GM23338 (cell line): ENCODE data around the gene CDC6. TPM values are rescaled to one million over a fixed set of nuclear protein-coding genes. Genes with fewer than 3 reads are reported as not detected.
A peak's percentile ranks its signal among the peaks of the same experiment; 100 is the strongest.

ENCODE experiments used
- ATAC-seq: fragments of 200-7000 bp; cut with Tn5 transposase; 3 replicates; pipeline ENCODE4 v1.9.1; 2020
- DNase-seq: peaks from one replicate; pipeline ENCODE4 v3.0.0-alpha.2; 2015; ENCODE audit warnings: low spot score
- H2AFZ ChIP-seq: fragments of 200-600 bp; sonication (generic); 2 replicates; pipeline ENCODE4 v1.8.0; 2016; ENCODE audit warnings: antibody characterized with exemption, mild to moderate bottlenecking, moderate library complexity
- H3F3A ChIP-seq: fragments of 200-600 bp; sonication (generic); replicated peaks from 2 replicates; pipeline ENCODE4 v1.8.0; 2017; ENCODE audit warnings: antibody characterized with exemption, mixed run types, low read depth
- H3K27ac ChIP-seq: fragments of 200-600 bp; sonication (generic); 2 replicates; pipeline ENCODE4 v1.6.1; 2016; ENCODE audit warnings: low read depth
- H3K27me3 ChIP-seq: fragments of 200-600 bp; sonication (generic); 2 replicates; pipeline ENCODE4 v1.8.0; 2016; ENCODE audit warnings: mild to moderate bottlenecking, mixed run types, moderate library complexity; ENCODE audit not compliant: insufficient read depth
- H3K36me3 ChIP-seq: fragments of 200-600 bp; sonication (generic); 2 replicates; pipeline ENCODE4 v1.8.0; 2016; ENCODE audit warnings: mild to moderate bottlenecking; ENCODE audit not compliant: insufficient read depth
- H3K4me1 ChIP-seq: fragments of 200-600 bp; sonication (generic); 2 replicates; pipeline ENCODE4 v1.8.0; 2016; ENCODE audit warnings: mild to moderate bottlenecking, moderate library complexity; ENCODE audit not compliant: insufficient read depth
- H3K4me2 ChIP-seq: fragments of 200-600 bp; sonication (generic); 2 replicates; pipeline ENCODE4 v1.7.1; 2017; ENCODE audit warnings: mixed run types
- H3K4me3 ChIP-seq: fragments of 200-600 bp; sonication (generic); 2 replicates; pipeline ENCODE4 v1.6.1; 2016; ENCODE audit warnings: mixed run types
- H3K79me2 ChIP-seq: fragments of 200-600 bp; sonication (generic); replicated peaks from 2 replicates; pipeline ENCODE4 v1.8.0; 2017; ENCODE audit warnings: mild to moderate bottlenecking; ENCODE audit not compliant: insufficient read depth
- H3K9me2 ChIP-seq: fragments of 200-600 bp; sonication (generic); 2 replicates; pipeline ENCODE4 v1.8.0; 2017; ENCODE audit not compliant: insufficient read depth
- H4K20me1 ChIP-seq: fragments of 200-600 bp; sonication (generic); replicated peaks from 2 replicates; pipeline ENCODE4 v1.8.0; 2017; ENCODE audit warnings: mild to moderate bottlenecking; ENCODE audit not compliant: insufficient read depth
- H3K27ac Mint-ChIP-seq: 2 replicates; pipeline ENCODE4 v1.8.0; 2020; ENCODE audit warnings: inconsistent platforms, mild to moderate bottlenecking, moderate library complexity, mixed read lengths
- H3K27me3 Mint-ChIP-seq: 3 replicates; pipeline ENCODE4 v1.8.0; 2022; ENCODE audit warnings: low read depth, mild to moderate bottlenecking, moderate library complexity, mixed read lengths, inconsistent platforms; ENCODE audit not compliant: insufficient read depth, poor library complexity
- H3K36me3 Mint-ChIP-seq: 3 replicates; pipeline ENCODE4 v1.8.0; 2021; ENCODE audit warnings: low read depth, mild to moderate bottlenecking, inconsistent platforms, moderate library complexity, mixed read lengths
- H3K4me1 Mint-ChIP-seq: 3 replicates; pipeline ENCODE4 v1.8.0; 2020; ENCODE audit warnings: mild to moderate bottlenecking, inconsistent platforms, mixed read lengths
- H3K4me3 Mint-ChIP-seq: 3 replicates; pipeline ENCODE4 v1.8.0; 2021; ENCODE audit warnings: moderate library complexity, mild to moderate bottlenecking, inconsistent platforms, mixed read lengths
- H3K9me3 Mint-ChIP-seq: 3 replicates; pipeline ENCODE4 v1.8.0; 2020; ENCODE audit warnings: moderate library complexity, mild to moderate bottlenecking, inconsistent platforms, mixed read lengths
- ETS1 ChIP-seq: IDR thresholded peaks from 2 replicates; pipeline ENCODE4 v1.6.1; 2016; ENCODE audit warnings: antibody characterized with exemption
- NANOG ChIP-seq: IDR thresholded peaks from 2 replicates; pipeline ENCODE4 v1.6.1; 2016; ENCODE audit warnings: antibody characterized with exemption, borderline replicate concordance
- POLR2AphosphoS5 ChIP-seq: IDR thresholded peaks from 2 replicates; pipeline ENCODE4 v1.6.1; 2016; ENCODE audit warnings: antibody characterized with exemption, low read depth
- ZNF114 ChIP-seq: fragments of 250-450 bp; sonication (Bioruptor Pico); IDR thresholded peaks from 2 replicates; pipeline ENCODE4 v1.5.0; 2020; ENCODE audit warnings: mild to moderate bottlenecking, moderate library complexity
- ZNF462 ChIP-seq: fragments of 250-450 bp; sonication (Bioruptor Pico); IDR thresholded peaks from 2 replicates; pipeline ENCODE4 v1.5.0; 2020; ENCODE audit warnings: mild to moderate bottlenecking, moderate library complexity
- polyA plus RNA-seq: library from polyadenylated mRNA; unstranded; fragments of >200 nt; fragmentation: Nextera tagmentation; extraction: Ambion mirVana; gene quantifications from 2 replicates; pipeline ENCODE4 v1.2.1, GENCODE V29; 2016
- total RNA-seq: library from RNA; depleted of rRNA; stranded (reverse); fragments of >200 nt; shearing (Covaris generic); gene quantifications from 2 replicates; pipeline ENCODE4 v1.2.3, GENCODE V29; 2014

CDC6 gene
- total and polyA plus RNA-seq, 2 experiments from 2014 or later, result 46.2 to 79.9 TPM

GRCh38 chr17:40295488-40296436, 8.1 kb downstream of the CDC6 start:
- peak overlapping the region; percentile 30 for H3K4me2 ChIP-seq
- H2AFZ ChIP-seq, result no peak overlapping the region
- H4K20me1 ChIP-seq, result peaks cover 38% of the 10 kb centered on the region
- Mint-ChIP-seq H3K4me3 (peak overlapping the region; percentile 48), H3K9me3 (no peaks in the 10 kb centered on the region), H3K36me3 (peaks cover 96% of the 10 kb centered on the region), H3K4me1 (peaks cover 42% of the 10 kb centered on the region), H3K27me3 (peaks cover 11% of the 10 kb centered on the region), H3K27ac (peak overlapping the region; percentile 96)
- 0 out of 2 replicates have a peak overlapping the region, but pooled peaks have one; percentile 17 for H3K4me3 ChIP-seq
- H3K9me2 ChIP-seq, result no peaks in the 10 kb centered on the region
- DNase-seq, result no peak
- no peaks in the 10 kb centered on the region for H3K27me3 ChIP-seq
- peaks cover 22% of the 10 kb centered on the region for H3F3A ChIP-seq
- peaks cover 82% of the 10 kb centered on the region for H3K36me3 ChIP-seq
- TF ChIP-seq ZNF462 (CRISPR knock-in tag), result peak; percentile 34; the same call in 1 of the 2 replicates
- no peak for TF ChIP-seq POLR2AphosphoS5
- no peak for TF ChIP-seq ZNF114 (CRISPR knock-in tag)
- TF ChIP-seq NANOG, result no peak
- TF ChIP-seq ETS1, result no peak
- peak overlapping the region; percentile 42 for H3K27ac ChIP-seq
- peaks cover 29% of the 10 kb centered on the region for H3K79me2 ChIP-seq
- H3K4me1 ChIP-seq, result peaks cover 24% of the 10 kb centered on the region
- ATAC-seq, result peak; percentile 92
